COLO668 (cell line): Measurements from ENCODE around the gene PIK3CD.
"Not testable (repeated sequence)": the region's sequence is repeated elsewhere in the genome, so short reads cannot be mapped to it uniquely, and the experiment has no call there.

Experiments used
- DNase-seq: peaks from one replicate; lab custom pipeline; 2025; ENCODE audit not compliant: unreplicated experiment; lab: John Stamatoyannopoulos, UW

The PIK3CD gene

GRCh38 chr1:9687874-9688582 lies 36.5 kb downstream of the PIK3CD start:
- peak; percentile 69 for DNase-seq

DNA sequence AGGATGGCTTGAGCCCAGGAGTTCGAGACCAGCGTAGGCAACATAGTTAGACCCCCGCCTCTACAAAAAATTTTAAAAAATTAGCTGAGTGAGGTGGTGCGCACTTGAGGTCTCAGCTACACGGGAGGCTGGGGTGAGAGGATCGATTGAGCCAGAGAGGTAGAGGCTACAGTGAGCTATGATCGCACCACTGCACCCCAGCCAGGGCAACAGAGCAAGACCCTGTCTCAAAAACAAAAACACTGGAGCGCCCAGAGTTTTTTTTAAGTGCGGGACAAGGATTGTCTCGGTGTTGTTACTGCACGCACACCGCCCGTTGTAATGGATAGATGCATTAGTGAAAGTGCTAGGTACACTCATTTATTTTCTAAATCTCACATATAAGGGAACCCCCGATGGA lies 37.1 kb downstream of the PIK3CD start:
- DNase-seq = no peak

DNA sequence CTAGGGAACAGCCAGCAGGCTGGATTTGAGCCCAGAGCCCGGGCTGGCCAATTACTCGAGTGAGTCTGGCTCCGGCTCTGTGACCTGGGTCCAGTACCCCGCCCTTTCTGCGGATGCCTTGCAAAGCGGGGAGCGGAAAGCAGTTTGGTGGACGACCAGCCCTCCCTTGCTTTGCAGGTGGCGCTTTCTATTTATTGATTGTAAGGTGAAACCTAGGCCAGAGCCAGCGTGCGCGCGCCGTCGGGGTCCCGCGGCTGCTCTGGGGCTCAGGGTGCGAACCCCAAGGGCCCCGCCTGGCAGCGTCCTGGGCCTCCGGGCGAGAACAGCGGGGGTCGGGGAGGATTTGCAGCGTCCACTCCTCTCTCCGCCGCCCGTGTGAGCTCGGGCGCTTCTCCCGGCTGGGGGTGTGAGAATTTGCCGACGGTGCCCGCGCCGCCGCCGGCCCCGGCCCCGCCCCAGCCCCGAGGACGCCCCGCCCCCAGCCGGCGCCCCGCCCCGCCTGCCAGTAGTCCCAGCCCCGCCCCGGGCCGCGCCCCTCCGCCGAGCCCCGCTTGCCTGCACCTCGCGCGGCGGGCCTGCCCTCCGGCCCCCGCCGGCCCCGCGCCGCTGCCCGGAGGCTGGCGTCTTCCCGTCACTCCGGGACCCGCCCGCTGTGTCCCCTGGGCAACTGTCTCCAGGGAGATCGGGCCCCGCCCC lies 37.6 kb downstream of the PIK3CD start:
- DNase-seq = peak; percentile 90

DNA sequence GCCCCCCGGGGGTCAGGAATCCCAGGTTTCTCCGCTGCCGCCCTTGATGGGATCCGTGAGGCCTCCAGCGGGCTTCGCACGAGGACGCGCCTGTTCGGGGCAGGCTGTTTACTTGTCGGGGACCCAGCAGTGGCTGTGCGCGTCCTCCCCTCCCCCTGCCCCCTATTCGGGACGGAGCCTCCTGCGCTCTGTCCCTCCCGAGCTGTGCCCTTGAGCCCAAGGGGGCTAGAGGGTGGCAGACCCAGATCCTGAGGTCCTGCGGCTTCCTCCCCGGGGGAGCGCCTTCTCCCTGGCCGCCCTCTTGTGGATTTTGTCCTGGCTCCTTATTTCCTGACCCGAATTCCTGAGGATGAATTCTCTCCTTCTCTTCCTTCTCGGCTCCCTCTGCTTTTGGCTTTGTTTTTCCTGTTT lies 38.4 kb downstream of the PIK3CD start:
- DNase-seq = peak; percentile 47

DNA sequence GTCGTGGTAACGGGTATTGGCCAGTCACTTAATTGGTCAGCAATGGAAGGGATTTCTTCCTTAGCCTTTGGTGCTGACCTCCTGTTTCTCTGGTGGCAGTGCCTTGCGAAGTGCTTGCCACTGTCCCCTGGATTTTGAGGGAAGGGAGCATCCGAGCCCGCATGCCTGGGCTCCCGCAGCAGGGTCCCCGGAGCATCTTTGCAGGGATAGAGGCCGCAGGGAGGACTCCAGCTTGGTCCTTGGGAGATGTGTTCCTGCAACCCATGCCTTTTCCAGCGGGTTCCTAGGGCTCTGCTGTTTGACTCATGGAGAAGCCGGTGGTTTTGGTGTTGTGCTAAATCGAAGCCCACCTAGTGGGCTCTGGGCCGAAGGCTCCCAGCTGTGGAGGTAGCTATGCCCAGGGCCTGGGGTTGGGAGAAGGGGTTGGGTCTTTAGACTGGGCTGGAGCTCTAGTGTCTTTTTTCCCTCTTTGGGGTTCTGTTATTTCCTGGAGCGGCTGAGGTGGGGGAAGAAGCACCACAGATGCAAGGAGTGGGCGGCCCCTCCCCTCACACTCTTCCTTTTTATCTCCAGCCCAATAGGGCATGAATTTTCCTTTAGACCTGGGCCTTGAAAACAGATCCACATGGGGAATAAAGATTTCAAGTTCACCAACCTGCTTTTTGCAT lies 39.0 kb downstream of the PIK3CD start:
- no peak for DNase-seq

GRCh38 chr1:9691108-9691445 lies 39.5 kb downstream of the PIK3CD start:
- no peak for DNase-seq

DNA sequence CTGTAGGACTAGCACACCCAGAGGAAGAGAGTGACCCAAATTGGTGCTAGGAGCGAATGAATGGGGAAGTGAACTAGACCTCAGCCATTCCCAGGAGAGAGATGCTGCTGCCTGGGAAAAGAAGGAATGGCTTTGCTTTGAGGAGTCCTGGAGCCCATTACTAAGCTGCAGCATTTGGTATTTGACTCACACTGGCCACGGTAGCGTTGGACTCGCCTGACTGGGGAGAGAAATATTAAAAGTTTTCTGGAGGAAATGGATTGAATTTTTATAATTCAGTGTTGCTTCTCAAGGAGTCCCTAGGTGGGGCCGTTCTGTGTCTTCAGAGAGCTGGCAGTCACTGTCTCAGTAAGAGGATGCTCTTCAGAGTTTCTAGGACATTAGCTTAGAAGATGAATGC lies 40.2 kb downstream of the PIK3CD start:
- DNase-seq = no peak

DNA sequence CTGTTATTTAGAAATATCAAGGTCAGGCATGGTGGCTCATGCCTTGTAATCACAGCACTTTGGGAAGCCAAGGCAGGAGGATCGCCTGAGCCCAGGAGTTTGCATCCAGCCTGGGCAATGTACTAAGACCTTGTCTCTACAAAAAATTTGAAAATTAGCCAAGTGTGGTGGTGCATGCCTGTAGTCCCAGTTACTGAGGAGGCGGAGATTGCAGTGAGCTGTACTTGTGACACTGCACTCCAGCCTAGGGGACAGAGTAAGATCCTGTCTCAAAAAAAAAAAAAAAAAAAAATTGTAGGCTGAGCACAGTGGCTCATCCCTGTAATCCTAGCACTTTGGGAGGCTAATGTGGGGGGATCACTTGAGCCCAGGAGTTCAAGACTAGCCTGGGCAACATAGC lies 45.3 kb downstream of the PIK3CD start:
- no peak for DNase-seq

DNA sequence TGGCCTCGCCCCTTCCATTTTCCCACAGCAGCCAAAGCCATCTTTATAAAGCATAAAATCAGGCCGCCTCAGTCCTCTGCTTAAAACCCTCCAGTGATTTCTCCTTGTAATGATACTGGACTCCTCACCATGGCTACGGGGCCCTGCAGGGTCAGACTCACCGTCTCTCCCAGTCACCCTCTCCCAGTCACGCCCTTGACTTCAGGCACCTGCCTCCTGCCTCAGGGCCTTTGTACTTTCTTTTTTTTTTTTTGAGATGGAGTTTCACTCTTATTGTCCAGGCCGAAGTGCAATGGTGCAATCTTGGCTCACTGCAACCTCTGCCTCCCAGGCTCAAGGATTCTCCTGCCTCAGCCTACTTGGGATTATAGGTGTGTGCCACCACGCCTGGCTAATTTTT lies 47.8 kb downstream of the PIK3CD start:
- DNase-seq = no peak

- DNase-seq = no peak
Measured at GRCh38 chr1:9700340-9700739, 48.8 kb downstream of the PIK3CD start.

GRCh38 chr1:9701665-9702064 lies 50.1 kb downstream of the PIK3CD start:
- DNase-seq = no peak

DNA sequence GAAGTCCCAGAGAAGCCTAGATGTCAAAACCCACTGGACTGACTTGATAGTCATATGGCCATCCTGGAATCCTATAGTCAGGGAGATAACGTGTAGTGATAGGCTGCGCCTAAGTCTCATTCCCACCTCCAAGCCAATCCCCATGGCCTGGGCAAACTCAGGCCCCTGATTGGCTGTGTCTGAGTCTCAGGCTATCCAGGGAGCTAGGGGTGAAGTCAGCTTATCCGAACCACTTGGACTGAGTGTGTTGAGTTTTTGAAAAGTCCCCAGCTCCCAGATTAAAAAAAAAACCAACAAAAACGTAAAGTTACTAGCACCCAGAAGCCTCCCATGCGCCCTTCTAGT lies 51.6 kb downstream of the PIK3CD start:
- no peak for DNase-seq

DNA sequence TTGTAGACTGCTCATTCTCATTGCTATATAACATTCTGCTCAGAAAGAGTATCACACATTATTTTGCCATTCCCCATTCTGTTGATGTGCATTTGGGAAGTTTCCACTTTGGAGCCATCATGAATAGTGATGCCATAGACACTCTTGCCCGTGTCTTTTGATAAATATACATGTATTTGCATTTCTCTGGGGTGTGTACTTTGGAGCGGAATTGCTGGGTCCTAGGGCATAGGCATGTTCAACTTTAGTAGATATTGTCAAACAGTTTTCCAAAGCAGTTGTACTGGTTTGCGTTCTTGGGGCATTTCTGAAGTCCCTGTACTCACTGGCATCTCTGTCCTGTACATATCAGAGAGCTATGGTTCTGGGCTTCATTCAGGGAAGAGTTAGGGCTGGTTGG lies 52.1 kb downstream of the PIK3CD start:
- DNase-seq = no peak

DNA sequence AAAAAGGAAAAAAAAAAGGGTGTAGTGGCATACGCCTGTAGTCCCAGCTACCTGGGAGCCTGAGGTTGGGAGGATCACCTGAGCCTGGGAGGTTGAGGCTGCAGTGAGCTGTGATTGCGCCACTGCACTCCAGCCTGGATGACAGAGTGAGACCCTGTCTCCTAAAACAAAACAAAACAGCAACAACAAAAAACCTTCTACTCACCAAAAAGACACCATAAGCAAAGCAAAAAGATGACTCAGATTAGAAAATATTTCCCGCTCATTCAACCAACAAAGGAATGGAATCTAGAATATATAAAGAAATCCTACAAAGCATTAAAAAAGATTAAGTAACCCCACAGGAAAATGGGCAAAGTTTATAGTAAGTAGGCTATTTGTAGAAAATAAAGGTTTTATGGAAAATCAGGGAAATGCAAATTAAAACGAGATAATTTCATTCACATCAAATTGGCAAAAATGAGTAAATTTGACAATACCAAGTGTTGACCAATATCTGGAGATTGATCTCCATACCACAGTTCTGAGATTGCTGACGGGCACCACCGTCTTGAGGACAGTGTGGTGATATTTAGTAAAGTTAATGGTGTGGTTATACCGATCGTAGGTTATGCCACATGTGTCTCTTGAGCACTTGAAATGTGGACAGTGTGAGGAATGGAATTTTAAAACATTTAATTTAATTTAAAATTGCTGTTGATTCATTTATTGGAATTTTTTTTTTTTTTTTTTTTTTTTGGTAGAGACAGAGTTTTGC lies 54.0 kb downstream of the PIK3CD start:
- no peak for DNase-seq

DNA sequence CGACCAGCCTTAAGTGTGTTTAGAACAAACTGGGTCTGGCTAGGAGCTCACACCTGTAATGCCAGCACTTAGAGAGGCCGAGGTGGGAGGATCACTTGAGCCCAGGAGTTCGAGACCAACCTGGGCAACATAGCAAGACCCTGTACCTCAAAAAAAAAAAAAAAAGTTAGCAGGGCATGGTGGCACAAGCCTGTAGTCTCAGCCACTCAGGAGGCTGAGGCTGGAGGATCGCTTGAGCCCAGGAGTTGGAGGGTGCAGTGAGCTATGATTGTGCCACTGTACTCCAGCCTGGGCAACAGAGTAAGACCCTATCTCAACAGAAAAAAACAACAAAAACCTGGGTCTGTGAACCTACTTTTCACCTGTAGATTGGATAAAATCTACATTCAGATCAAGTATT lies 54.6 kb downstream of the PIK3CD start:
- no peak for DNase-seq

DNA sequence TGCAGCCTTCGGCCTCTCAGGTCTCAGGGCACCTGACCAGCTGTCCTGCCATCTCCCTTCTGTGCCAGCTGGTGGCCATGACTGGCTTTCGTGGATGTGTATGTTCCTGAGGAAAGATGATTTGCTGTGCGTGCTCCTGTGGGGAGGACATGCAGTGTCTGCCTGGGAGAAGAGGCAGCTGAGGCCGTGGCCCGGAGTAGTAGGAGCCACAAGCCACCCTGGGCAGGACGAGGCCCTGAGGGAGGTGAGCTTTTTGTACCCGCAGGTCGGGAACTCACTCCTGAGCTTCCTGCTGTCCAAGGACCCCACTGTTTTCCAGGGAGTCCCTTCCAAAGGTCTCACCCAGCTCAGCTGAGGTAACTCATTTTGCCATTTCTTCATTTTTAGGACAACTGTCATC lies 58.5 kb downstream of the PIK3CD start:
- DNase-seq = no peak

DNA sequence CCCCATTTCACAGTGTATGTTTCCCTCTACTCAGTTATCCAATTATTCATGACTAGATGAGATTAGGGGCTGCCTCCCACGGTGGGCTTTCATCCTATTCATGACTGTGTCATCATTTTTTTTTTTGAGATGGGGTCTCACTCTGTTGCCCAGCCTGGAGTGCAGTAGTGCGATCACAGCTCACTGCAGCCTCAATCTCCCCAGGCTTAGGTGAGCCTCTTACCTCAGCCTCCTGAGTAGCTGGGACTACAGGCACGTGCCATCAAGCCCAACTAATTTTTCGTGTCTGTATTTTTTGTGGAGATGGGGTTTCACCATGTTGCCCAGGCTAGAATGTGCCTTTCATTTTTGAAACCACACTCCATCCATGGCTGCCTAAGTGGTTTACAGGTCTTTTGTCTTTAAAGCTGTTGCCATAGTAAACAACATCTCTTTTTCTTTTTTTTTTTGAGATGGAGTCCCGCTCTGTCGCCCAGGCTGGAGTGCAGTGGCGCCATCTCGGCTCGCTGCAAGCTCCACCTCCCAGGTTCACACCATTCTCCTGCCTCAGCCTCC lies 60.0 kb downstream of the PIK3CD start:
- DNase-seq = no peak

- DNase-seq = not testable (repeated sequence)
Measured at GRCh38 chr1:9712767-9713166, 61.2 kb downstream of the PIK3CD start.

DNA sequence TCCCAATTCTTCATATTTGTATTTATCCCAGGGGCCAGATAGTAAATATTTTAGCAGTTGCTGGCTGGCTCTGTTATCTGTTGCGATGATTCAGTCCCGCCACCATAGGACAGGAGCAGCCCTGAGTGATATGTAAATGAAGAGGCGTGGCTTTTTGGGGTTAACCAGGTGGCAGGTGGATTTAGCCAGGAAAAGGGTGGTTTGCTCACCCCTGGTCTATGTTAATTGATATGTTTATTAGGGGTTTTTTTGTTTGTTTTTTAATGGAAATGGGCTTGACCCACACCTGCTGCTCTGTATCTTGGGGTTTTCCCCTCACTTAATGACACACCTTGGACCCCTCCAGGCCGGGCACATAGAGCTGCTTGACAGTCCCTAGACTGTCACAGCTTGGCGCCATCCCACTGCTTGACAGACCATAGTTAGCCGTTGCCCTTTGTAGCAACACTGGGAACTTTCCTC lies 62.8 kb downstream of the PIK3CD start:
- peak; percentile 49 for DNase-seq

DNA sequence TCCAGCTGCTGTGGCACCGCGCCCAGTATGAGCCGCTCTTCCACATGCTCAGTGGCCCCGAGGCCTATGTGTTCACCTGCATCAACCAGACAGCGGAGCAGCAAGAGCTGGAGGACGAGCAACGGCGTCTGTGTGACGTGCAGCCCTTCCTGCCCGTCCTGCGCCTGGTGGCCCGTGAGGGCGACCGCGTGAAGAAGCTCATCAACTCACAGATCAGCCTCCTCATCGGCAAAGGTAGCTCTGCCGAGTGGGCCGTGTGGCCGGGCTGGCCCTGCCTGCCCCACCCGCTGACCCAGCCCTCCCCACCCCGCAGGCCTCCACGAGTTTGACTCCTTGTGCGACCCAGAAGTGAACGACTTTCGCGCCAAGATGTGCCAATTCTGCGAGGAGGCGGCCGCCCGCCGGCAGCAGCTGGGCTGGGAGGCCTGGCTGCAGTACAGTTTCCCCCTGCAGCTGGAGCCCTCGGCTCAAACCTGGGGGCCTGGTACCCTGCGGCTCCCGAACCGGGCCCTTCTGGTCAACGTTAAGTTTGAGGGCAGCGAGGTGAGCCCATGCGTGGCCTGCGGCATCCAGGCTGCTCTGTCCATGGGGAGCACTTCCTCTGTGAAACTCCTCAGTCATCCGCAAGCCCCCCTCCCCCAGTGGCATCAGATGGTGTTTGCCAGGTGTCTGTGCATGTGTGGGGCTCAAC lies 64.2 kb downstream of the PIK3CD start:
- DNase-seq = peak; percentile 76
